HL-60 (cell line): Measurements from ENCODE around the gene CIB4.

Source experiments
- DNase-seq, 2 experiments: peaks; one replicate each; pipeline ENCODE4 v3.0.0-alpha.2; 2010 to 2020; ENCODE audit warnings: low read depth in 1 of 2, low spot score in 1 of 2
- H3K27ac ChIP-seq: fragments of 250-450 bp; sonication (Bioruptor Pico); replicated peaks from 2 replicates; pipeline ENCODE4 v1.5.1; 2020; ENCODE audit warnings: mild to moderate bottlenecking, moderate library complexity
- H3K27me3 ChIP-seq: fragments of 250-450 bp; sonication (Bioruptor Pico); 2 replicates; pipeline ENCODE4 v1.5.1; 2021; ENCODE audit warnings: mild to moderate bottlenecking, moderate library complexity; ENCODE audit not compliant: insufficient read depth, poor library complexity, severe bottlenecking
- H3K4me3 ChIP-seq: replicated peaks from 2 replicates; pipeline ENCODE4 v1.5.1; 2011; ENCODE audit warnings: mild to moderate bottlenecking, control low read depth, low read length; ENCODE audit not compliant: insufficient read depth
- CTCF ChIP-seq: IDR thresholded peaks from one replicate; pipeline ENCODE4 v1.5.1; 2011; ENCODE audit warnings: low read length, control low read depth, inconsistent platforms; ENCODE audit not compliant: insufficient read depth
- GABPA ChIP-seq: IDR thresholded peaks from 2 replicates; pipeline ENCODE4 v1.6.1; 2012; ENCODE audit warnings: low read depth
- POLR2AphosphoS5 ChIP-seq: IDR thresholded peaks from 2 replicates; pipeline ENCODE4 v1.6.1; 2012; ENCODE audit warnings: low read depth
- REST ChIP-seq: IDR thresholded peaks from 2 replicates; pipeline ENCODE4 v1.6.1; 2012; ENCODE audit warnings: low read depth; ENCODE audit not compliant: insufficient replicate concordance
- SPI1 ChIP-seq: IDR thresholded peaks from 2 replicates; pipeline ENCODE4 v1.6.1; 2012; ENCODE audit warnings: low read depth, mild to moderate bottlenecking, borderline replicate concordance

The CIB4 gene

DNA sequence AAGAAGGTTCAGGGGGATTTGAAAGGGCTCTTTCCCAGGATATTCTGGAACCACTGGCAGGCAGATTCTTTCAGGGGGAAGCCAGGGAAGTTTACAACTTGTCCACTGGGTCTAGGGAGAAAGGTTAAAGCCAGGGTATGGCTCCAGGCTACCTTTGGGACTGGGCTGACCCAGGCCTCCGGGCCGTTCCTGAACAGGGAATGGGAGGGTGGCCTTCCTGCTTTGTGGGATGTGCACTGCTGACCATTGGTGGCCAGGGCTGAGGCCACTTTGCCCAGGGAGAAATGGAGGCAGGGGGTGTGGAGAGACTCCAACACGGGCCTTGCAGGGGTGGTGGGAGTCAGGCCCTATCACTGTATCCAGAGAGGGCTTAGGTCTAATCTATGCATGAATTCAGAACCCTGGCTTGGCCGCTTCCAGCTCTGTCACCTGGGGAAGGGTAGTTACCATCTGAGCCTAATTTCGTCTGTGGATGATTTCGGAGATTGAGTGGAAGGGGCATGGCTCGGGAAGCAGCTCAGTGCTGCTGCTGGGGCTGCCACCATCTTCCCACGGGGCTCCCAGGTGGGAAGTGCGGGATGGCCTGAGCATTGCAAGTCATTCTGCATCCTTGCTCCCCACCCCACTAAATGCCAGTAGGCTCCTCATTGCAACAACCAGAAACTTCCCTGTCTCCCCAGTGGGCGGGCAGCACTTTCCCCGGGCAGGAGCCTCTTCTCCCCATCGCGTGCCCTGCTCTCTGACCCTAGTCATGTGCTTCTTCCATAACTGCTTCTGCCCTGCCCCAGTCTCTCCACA is 106.1 kb downstream of the CIB4 start:
- no peak for DNase-seq
- TF ChIP-seq GABPA = no peak
- TF ChIP-seq CTCF = no peak
- no peak for TF ChIP-seq REST
- no peak for TF ChIP-seq POLR2AphosphoS5
- TF ChIP-seq SPI1 = no peak
- Histone ChIP-seq H3K4me3 (no peak overlapping the region), H3K27me3 (peaks cover 2% of the 10 kb centered on the region), H3K27ac (no peak overlapping the region)

- Histone ChIP-seq H3K4me3 (no peak overlapping the region), H3K27me3 (peaks cover 2% of the 10 kb centered on the region), H3K27ac (no peak overlapping the region)
- TF ChIP-seq SPI1 = no peak
- no peak for TF ChIP-seq REST
- no peak for TF ChIP-seq CTCF
- no peak for TF ChIP-seq GABPA
- no peak for TF ChIP-seq POLR2AphosphoS5
- DNase-seq = no peak
Measured at GRCh38 chr2:26534098-26534864, 106.9 kb downstream of the CIB4 start.

- no peak for DNase-seq
- H3K27ac ChIP-seq = no peak overlapping the region
- no peak for TF ChIP-seq POLR2AphosphoS5
- no peak for TF ChIP-seq CTCF
- TF ChIP-seq GABPA = no peak
- no peak for TF ChIP-seq SPI1
- no peak for TF ChIP-seq REST
- no peak overlapping the region for H3K4me3 ChIP-seq
- H3K27me3 ChIP-seq = peaks cover 2% of the 10 kb centered on the region
Measured at GRCh38 chr2:26533661-26534060, 107.5 kb downstream of the CIB4 start.
